Esophagus muscularis mucosa (tissue), 3 donors: ENCODE results near the gene HNRNPF.
"Not testable (repeated sequence)": the region's sequence is repeated elsewhere in the genome, so short reads cannot be mapped to it uniquely, and the experiment has no call there.

ENCODE experiments used
- CTCF ChIP-seq, 3 experiments: fragments of 200-600 bp in 2 of 3; fragments of 450-650 bp in 1 of 3; sonication (generic) in 2 of 3; IDR thresholded peaks; one replicate each; pipeline ENCODE4 v1.5.1; 2017 to 2019; ENCODE audit warnings: antibody characterized with exemption in 3 of 3, mild to moderate bottlenecking in 2 of 3, moderate library complexity in 1 of 3
- POLR2A ChIP-seq: fragments of 450-650 bp; IDR thresholded peaks from one replicate; pipeline ENCODE4 v1.6.1; 2017; ENCODE audit warnings: antibody characterized with exemption, moderate library complexity, mild to moderate bottlenecking, low read depth
- POLR2AphosphoS5 ChIP-seq, 2 donors: sonication (generic); formaldehyde crosslinking; IDR thresholded peaks; one replicate each; pipeline ENCODE4 v1.6.1; 2017; ENCODE audit warnings: antibody characterized with exemption in 2 of 2

GRCh38 chr10:43426476-43426875 lies 17.5 kb upstream of the HNRNPF start:
- not testable (repeated sequence) for TF ChIP-seq CTCF (IDR thresholded peaks at IDR 0.05); POLR2A; POLR2AphosphoS5 (IDR thresholded peaks at IDR 0.05)
